B cell (primary cell): ENCODE measurements around the gene IRX4.

Experiments
- EZH2 ChIP-seq: IDR thresholded peaks from 2 replicates; pipeline ENCODE4 v1.6.1; 2012; ENCODE audit warnings: borderline replicate concordance, low read depth, mild to moderate bottlenecking, moderate library complexity, low read length; ENCODE audit not compliant: insufficient read depth, poor library complexity, severe bottlenecking
- TF ChIP-seq, protein P1 (sequence below): fragments of 200-600 bp; IDR thresholded peaks from one replicate; pipeline ENCODE4 v1.8.0; 2022; ENCODE audit warnings: antibody characterized with exemption, mild to moderate bottlenecking

- TF ChIP-seq, protein P1, sequence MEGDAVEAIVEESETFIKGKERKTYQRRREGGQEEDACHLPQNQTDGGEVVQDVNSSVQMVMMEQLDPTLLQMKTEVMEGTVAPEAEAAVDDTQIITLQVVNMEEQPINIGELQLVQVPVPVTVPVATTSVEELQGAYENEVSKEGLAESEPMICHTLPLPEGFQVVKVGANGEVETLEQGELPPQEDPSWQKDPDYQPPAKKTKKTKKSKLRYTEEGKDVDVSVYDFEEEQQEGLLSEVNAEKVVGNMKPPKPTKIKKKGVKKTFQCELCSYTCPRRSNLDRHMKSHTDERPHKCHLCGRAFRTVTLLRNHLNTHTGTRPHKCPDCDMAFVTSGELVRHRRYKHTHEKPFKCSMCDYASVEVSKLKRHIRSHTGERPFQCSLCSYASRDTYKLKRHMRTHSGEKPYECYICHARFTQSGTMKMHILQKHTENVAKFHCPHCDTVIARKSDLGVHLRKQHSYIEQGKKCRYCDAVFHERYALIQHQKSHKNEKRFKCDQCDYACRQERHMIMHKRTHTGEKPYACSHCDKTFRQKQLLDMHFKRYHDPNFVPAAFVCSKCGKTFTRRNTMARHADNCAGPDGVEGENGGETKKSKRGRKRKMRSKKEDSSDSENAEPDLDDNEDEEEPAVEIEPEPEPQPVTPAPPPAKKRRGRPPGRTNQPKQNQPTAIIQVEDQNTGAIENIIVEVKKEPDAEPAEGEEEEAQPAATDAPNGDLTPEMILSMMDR: no peak
- TF ChIP-seq EZH2: no peak
Observed at GRCh38 chr5:1827886-1828397, 54.8 kb downstream of the IRX4 start.
